Parathyroid adenoma (tissue), 2 donors: ENCODE measurements around the gene SRBD1.

Source experiments
- H2AFZ ChIP-seq: fragments of 300-600 bp; sonication (generic); one replicate; pipeline ENCODE4 v1.7.0; 2017; ENCODE audit warnings: antibody characterized with exemption, mild to moderate bottlenecking
- H3K27ac ChIP-seq: fragments of 300-600 bp; sonication (generic); one replicate; pipeline ENCODE4 v1.7.0; 2017
- H3K27me3 ChIP-seq: fragments of 300-600 bp; sonication (generic); one replicate; pipeline ENCODE4 v1.7.0; 2017; ENCODE audit warnings: low read length; ENCODE audit not compliant: control insufficient read depth, insufficient read depth
- H3K36me3 ChIP-seq: fragments of 300-600 bp; sonication (generic); one replicate; pipeline ENCODE4 v1.7.0; 2017; ENCODE audit warnings: low read length; ENCODE audit not compliant: control insufficient read depth, insufficient read depth
- H3K4me1 ChIP-seq: fragments of 300-600 bp; sonication (generic); one replicate; pipeline ENCODE4 v1.7.0; 2017; ENCODE audit warnings: control low read depth
- H3K4me2 ChIP-seq: fragments of 300-600 bp; sonication (generic); one replicate; pipeline ENCODE4 v1.7.0; 2017; ENCODE audit warnings: low read length
- H3K4me3 ChIP-seq: fragments of 300-600 bp; sonication (generic); one replicate; pipeline ENCODE4 v1.7.0; 2017; ENCODE audit warnings: low read depth, low read length
- H3K79me2 ChIP-seq: fragments of 300-600 bp; sonication (generic); one replicate; pipeline ENCODE4 v1.7.0; 2017; ENCODE audit warnings: control low read depth
- H3K9ac ChIP-seq: fragments of 300-600 bp; sonication (generic); one replicate; pipeline ENCODE4 v1.7.0; 2017; ENCODE audit warnings: mild to moderate bottlenecking
- H3K9me3 ChIP-seq: fragments of 300-600 bp; sonication (generic); one replicate; pipeline ENCODE4 v1.7.0; 2017; ENCODE audit warnings: low read length; ENCODE audit not compliant: control insufficient read depth
- TF ChIP-seq, protein P1 (sequence below): fragments of 300-600 bp; sonication (generic); IDR thresholded peaks from one replicate; pipeline ENCODE4 v1.7.0; 2017; ENCODE audit warnings: antibody characterized with exemption, mild to moderate bottlenecking
- donor health status: primary hyperparathyroidism.

Gene SRBD1

GRCh38 chr2:45577441-45577840, 33.6 kb downstream of the SRBD1 start:
- no peak overlapping the region for H3K4me2 ChIP-seq
- H2AFZ ChIP-seq = no peak overlapping the region
- H3K79me2 ChIP-seq = no peaks in the 10 kb centered on the region
- TF ChIP-seq, protein P1, sequence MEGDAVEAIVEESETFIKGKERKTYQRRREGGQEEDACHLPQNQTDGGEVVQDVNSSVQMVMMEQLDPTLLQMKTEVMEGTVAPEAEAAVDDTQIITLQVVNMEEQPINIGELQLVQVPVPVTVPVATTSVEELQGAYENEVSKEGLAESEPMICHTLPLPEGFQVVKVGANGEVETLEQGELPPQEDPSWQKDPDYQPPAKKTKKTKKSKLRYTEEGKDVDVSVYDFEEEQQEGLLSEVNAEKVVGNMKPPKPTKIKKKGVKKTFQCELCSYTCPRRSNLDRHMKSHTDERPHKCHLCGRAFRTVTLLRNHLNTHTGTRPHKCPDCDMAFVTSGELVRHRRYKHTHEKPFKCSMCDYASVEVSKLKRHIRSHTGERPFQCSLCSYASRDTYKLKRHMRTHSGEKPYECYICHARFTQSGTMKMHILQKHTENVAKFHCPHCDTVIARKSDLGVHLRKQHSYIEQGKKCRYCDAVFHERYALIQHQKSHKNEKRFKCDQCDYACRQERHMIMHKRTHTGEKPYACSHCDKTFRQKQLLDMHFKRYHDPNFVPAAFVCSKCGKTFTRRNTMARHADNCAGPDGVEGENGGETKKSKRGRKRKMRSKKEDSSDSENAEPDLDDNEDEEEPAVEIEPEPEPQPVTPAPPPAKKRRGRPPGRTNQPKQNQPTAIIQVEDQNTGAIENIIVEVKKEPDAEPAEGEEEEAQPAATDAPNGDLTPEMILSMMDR = no peak
- no peak overlapping the region for H3K27ac ChIP-seq
- H3K4me1 ChIP-seq = peaks cover 25% of the 10 kb centered on the region
- no peaks in the 10 kb centered on the region for H3K36me3 ChIP-seq
- no peak overlapping the region for H3K9ac ChIP-seq
- H3K9me3 ChIP-seq = no peaks in the 10 kb centered on the region
- H3K27me3 ChIP-seq = no peaks in the 10 kb centered on the region
- H3K4me3 ChIP-seq = no peak overlapping the region

DNA sequence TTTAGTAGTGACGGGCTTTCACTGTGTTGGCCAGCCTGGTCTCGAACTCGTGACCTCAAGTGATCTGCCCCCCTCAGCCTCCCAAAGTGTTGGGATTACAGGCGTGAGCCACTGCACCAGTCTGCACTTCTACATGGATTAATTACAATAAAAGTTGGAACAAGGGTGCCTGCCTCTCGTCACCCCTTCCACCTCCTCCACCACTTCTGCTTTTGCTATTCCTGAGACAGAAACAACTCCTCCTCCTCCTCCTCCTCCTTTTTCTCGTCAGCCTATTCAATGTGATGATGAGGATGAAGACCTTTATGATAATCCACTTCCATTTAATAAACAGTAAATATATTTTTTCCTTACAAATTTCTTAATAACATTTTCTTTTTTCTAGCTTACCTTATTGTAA, 35.2 kb downstream of the SRBD1 start:
- H3K4me3 ChIP-seq = no peak overlapping the region
- no peaks in the 10 kb centered on the region for H3K9me3 ChIP-seq
- TF ChIP-seq, protein P1 = no peak
- H3K4me2 ChIP-seq = no peak overlapping the region
- H3K4me1 ChIP-seq = peaks cover 27% of the 10 kb centered on the region
- no peaks in the 10 kb centered on the region for H3K27me3 ChIP-seq
- no peaks in the 10 kb centered on the region for H3K79me2 ChIP-seq
- H3K9ac ChIP-seq = no peak overlapping the region
- no peak overlapping the region for H2AFZ ChIP-seq
- no peak overlapping the region for H3K27ac ChIP-seq
- no peaks in the 10 kb centered on the region for H3K36me3 ChIP-seq

DNA sequence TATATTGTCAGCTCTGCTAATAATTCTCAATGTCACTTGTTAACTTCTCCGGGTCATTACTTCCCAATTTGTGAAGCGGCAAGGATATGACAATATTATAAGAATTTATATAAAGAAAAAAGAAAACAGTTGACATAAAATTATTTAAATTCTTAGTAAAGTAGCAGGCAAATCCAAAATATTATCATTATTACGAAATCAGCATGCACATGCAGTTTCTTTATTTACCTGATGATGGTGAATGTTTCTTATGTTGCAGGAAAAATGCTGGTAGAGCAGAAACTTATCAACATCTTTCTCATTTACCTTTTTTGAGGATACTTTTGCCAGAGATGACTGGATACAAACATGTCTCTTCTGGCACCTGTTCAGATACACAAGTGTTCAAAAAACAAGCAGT, 38.1 kb downstream of the SRBD1 start:
- H3K79me2 ChIP-seq = no peaks in the 10 kb centered on the region
- H3K4me3 ChIP-seq = no peak overlapping the region
- no peaks in the 10 kb centered on the region for H3K9me3 ChIP-seq
- H3K27ac ChIP-seq = peak overlapping the region; percentile 80
- H3K36me3 ChIP-seq = no peaks in the 10 kb centered on the region
- TF ChIP-seq, protein P1 = no peak
- H3K9ac ChIP-seq = no peak overlapping the region
- H2AFZ ChIP-seq = peak overlapping the region; percentile 2
- no peaks in the 10 kb centered on the region for H3K27me3 ChIP-seq
- H3K4me1 ChIP-seq = peaks cover 27% of the 10 kb centered on the region
- H3K4me2 ChIP-seq = peak overlapping the region; percentile 15

- H3K4me3 ChIP-seq = no peak overlapping the region
- H3K9ac ChIP-seq = no peak overlapping the region
- H3K27ac ChIP-seq = peak overlapping the region; percentile 80
- H2AFZ ChIP-seq = no peak overlapping the region
- H3K27me3 ChIP-seq = no peaks in the 10 kb centered on the region
- peaks cover 27% of the 10 kb centered on the region for H3K4me1 ChIP-seq
- TF ChIP-seq, protein P1 = no peak
- no peaks in the 10 kb centered on the region for H3K36me3 ChIP-seq
- H3K4me2 ChIP-seq = no peak overlapping the region
- H3K79me2 ChIP-seq = no peaks in the 10 kb centered on the region
- no peaks in the 10 kb centered on the region for H3K9me3 ChIP-seq
These were observed 39.1 kb downstream of the SRBD1 start for GRCh38 chr2:45571940-45572339.

DNA sequence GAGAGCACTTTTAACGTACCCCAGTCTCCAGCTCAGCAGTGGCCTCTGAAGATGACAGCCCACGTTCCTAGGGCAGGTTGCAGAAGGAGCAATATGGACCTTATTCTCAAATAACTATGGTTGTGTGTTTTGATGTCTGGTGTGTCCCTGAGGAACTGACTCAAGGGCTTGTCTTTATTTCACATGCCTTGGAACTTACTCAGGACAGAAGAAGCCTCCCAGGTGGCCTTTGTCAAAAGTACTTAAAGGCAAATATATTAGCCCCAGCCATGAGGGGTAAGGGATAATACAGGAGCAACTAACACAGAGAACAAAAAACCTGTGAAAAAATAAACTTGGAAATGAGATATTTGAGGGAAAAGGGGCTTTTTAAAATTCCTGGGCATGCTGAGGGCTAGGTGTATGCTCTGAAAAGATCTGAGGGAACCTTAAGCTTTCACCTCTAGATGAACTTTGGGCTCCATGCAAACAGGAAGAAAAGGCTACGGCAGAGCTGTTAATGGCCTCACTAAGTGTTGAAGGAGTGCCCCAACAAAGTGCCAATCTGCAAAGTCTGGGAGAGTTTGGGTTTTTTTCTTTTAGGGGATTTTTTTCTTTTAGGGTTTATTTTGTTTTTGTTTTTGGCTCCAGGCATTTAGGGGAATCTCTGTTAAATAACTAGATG, 40.3 kb downstream of the SRBD1 start:
- TF ChIP-seq, protein P1 = no peak
- H3K27ac ChIP-seq = peak overlapping the region; percentile 8
- no peak overlapping the region for H2AFZ ChIP-seq
- no peak overlapping the region for H3K9ac ChIP-seq
- H3K27me3 ChIP-seq = no peaks in the 10 kb centered on the region
- no peaks in the 10 kb centered on the region for H3K36me3 ChIP-seq
- H3K4me3 ChIP-seq = no peak overlapping the region
- no peak overlapping the region for H3K4me2 ChIP-seq
- H3K9me3 ChIP-seq = no peaks in the 10 kb centered on the region
- H3K79me2 ChIP-seq = peaks cover 3% of the 10 kb centered on the region
- H3K4me1 ChIP-seq = peaks cover 27% of the 10 kb centered on the region
